Caco-2 (cell line): ENCODE data around the gene OTULINL. TPM values are rescaled to one million over a fixed set of nuclear protein-coding genes. Genes with fewer than 3 reads are reported as not detected.

ENCODE experiments used
- BruUV-seq: library from RNA; stranded (reverse); fragments of 400-500 nt; replicated peaks from 2 replicates; lab custom pipeline; 2021; lab: Mats Ljungman, UMichigan
- CTCF ChIA-PET: fragments of 300-600 bp; sonication (Branson Sonifier 250); formaldehyde crosslinking; loops from one replicate; lab custom pipeline; 2022; ENCODE audit warnings: antibody characterized with exemption; lab: Charles Lee
- POLR2A ChIA-PET: fragments of 300-600 bp; sonication (Branson Sonifier 250); formaldehyde crosslinking; loops from one replicate; lab custom pipeline; 2022; ENCODE audit warnings: antibody characterized with exemption; lab: Charles Lee
- DNase-seq, 2 experiments: peaks; one replicate each; pipeline versions ENCODE4 v3.0.0 to v3.0.0-alpha.2; 2020 to 2022
- H3K27me3 ChIP-seq: replicated peaks from 2 replicates; pipeline ENCODE4 v1.6.0; 2011; ENCODE audit warnings: low read length; ENCODE audit not compliant: control insufficient read depth, insufficient read depth
- H3K36me3 ChIP-seq: 2 replicates; pipeline ENCODE4 v1.5.1; 2011; ENCODE audit warnings: low read length; ENCODE audit not compliant: control insufficient read depth, insufficient read depth
- H3K4me1 ChIP-seq: fragments of 250-450 bp; sonication (Bioruptor Pico); 2 replicates; pipeline ENCODE4 v1.5.1; 2020; ENCODE audit warnings: mild to moderate bottlenecking
- H3K4me3 ChIP-seq: 2 replicates; pipeline ENCODE4 v1.5.1; 2011; ENCODE audit warnings: low read depth, mild to moderate bottlenecking, control low read depth, low read length
- H3K9me3 ChIP-seq: fragments of 250-450 bp; sonication (Bioruptor Pico); 2 replicates; pipeline ENCODE4 v1.5.1; 2020; ENCODE audit warnings: mild to moderate bottlenecking, moderate library complexity
- H3K27ac Mint-ChIP-seq: one replicate; pipeline ENCODE4 v1.8.0; 2022; ENCODE audit warnings: mixed read lengths; ENCODE audit not compliant: unreplicated experiment
- H3K27me3 Mint-ChIP-seq: one replicate; pipeline ENCODE4 v1.8.0; 2022; ENCODE audit warnings: mixed read lengths; ENCODE audit not compliant: insufficient read depth, unreplicated experiment
- H3K36me3 Mint-ChIP-seq: one replicate; pipeline ENCODE4 v1.8.0; 2022; ENCODE audit warnings: mild to moderate bottlenecking, mixed read lengths; ENCODE audit not compliant: insufficient read depth, unreplicated experiment
- H3K4me1 Mint-ChIP-seq: one replicate; pipeline ENCODE4 v1.8.0; 2022; ENCODE audit warnings: low read depth, mixed read lengths; ENCODE audit not compliant: unreplicated experiment
- H3K4me3 Mint-ChIP-seq: one replicate; pipeline ENCODE4 v1.8.0; 2022; ENCODE audit warnings: mild to moderate bottlenecking, moderate library complexity, mixed read lengths; ENCODE audit not compliant: unreplicated experiment
- H3K9me3 Mint-ChIP-seq: one replicate; pipeline ENCODE4 v1.8.0; 2022; ENCODE audit warnings: mixed read lengths; ENCODE audit not compliant: unreplicated experiment
- CTCF ChIP-seq, 2 experiments: fragments of 200-600 bp in 1 of 2; IDR thresholded peaks; 1 replicate in 1 of 2; 2 replicates in 1 of 2; pipeline versions ENCODE4 v1.5.1 to v1.8.0; 2011 to 2022; ENCODE audit warnings: antibody characterized with exemption in 1 of 2, control low read depth in 1 of 2, inconsistent platforms in 1 of 2, low read depth in 1 of 2, low read length in 1 of 2, mild to moderate bottlenecking in 1 of 2, moderate library complexity in 1 of 2; ENCODE audit not compliant: insufficient read depth in 1 of 2, severe bottlenecking in 1 of 2, unreplicated experiment in 1 of 2
- intact Hi-C: fragments of 100-400 bp; cut with micrococcal nuclease; formaldehyde crosslinking; loops from one replicate; pipeline ENCODE4 v1.10.0; 2022; ENCODE audit not compliant: unreplicated experiment
- total RNA-seq: library from RNA; stranded (reverse); gene quantifications from 2 replicates; pipeline ENCODE4 v1.2.3, GENCODE V29; 2022

The OTULINL gene
- total RNA-seq, 1 experiment from 2014 or later, result 18.3 TPM

- TF ChIP-seq CTCF (IDR thresholded peaks at IDR 0.05; ENCODE audit: insufficient read depth in 1 of 2, low read depth in 1 of 2, low read length in 1 of 2, severe bottlenecking in 1 of 2, unreplicated experiment in 1 of 2), result no peak
- no peak overlapping the region for H3K4me3 ChIP-seq
- no peaks in the 10 kb centered on the region for H3K4me1 ChIP-seq
- no peaks in the 10 kb centered on the region for H3K36me3 ChIP-seq
- DNase-seq, result peak; percentile 55 to 69
- no peaks in the 10 kb centered on the region for H3K36me3 Mint-ChIP-seq
- H3K9me3 ChIP-seq, result no peaks in the 10 kb centered on the region
- no peak overlapping the region for H3K27ac Mint-ChIP-seq
- intact Hi-C loops, result no loop called here
- H3K9me3 Mint-ChIP-seq, result no peaks in the 10 kb centered on the region
- H3K4me1 Mint-ChIP-seq, result no peaks in the 10 kb centered on the region
- BruUV-seq, result no TSS peak
- H3K4me3 Mint-ChIP-seq, result no peak overlapping the region
- no peaks in the 10 kb centered on the region for H3K27me3 ChIP-seq
- ChIA-PET POLR2A (no interaction called here), CTCF (interaction anchor here (0.7 kb wide), 1 partner anchor 20 kb away, joined by 4 read pairs; no protein-coding TSS in a partner anchor)
- no peaks in the 10 kb centered on the region for H3K27me3 Mint-ChIP-seq
Measured at GRCh38 chr5:14628346-14628745, 46.8 kb downstream of the OTULINL start.

DNA sequence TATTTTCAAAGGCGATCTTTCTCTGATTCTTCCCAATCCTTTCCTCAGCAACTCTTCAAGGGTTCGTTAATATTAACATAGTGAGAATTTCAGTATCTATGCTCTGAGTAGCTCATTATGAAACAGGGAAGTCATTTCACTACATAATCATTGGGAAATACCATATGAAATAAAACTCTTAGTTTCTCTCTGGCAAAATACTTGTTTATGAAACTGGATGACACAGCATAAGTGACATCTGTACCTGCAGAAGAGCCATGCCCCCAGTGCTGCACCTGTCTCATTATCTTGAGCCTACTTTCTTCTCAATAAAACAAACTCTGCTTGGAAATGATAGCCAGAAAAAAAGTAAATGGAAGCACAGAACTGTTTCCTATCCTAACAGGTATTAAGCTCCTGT, 49.1 kb downstream of the OTULINL start:
- Histone ChIP-seq H3K36me3 (no peaks in the 10 kb centered on the region), H3K9me3 (no peaks in the 10 kb centered on the region), H3K4me1 (no peaks in the 10 kb centered on the region), H3K4me3 (no peak overlapping the region), H3K27me3 (no peaks in the 10 kb centered on the region)
- ChIA-PET POLR2A (no interaction called here), CTCF (no interaction called here)
- no peaks in the 10 kb centered on the region for H3K36me3 Mint-ChIP-seq
- DNase-seq, result no peak
- no peak overlapping the region for H3K4me3 Mint-ChIP-seq
- BruUV-seq, result no TSS peak
- TF ChIP-seq CTCF (IDR thresholded peaks at IDR 0.05; ENCODE audit: insufficient read depth in 1 of 2, low read depth in 1 of 2, low read length in 1 of 2, severe bottlenecking in 1 of 2, unreplicated experiment in 1 of 2), result no peak
- no peaks in the 10 kb centered on the region for H3K4me1 Mint-ChIP-seq
- H3K27ac Mint-ChIP-seq, result no peak overlapping the region
- no peaks in the 10 kb centered on the region for H3K9me3 Mint-ChIP-seq
- intact Hi-C loops, result no loop called here
- H3K27me3 Mint-ChIP-seq, result no peaks in the 10 kb centered on the region

GRCh38 chr5:14635656-14636055, 54.1 kb downstream of the OTULINL start:
- ChIA-PET CTCF (no interaction called here), POLR2A (no interaction called here)
- H3K27me3 Mint-ChIP-seq, result peaks cover 9% of the 10 kb centered on the region
- no peaks in the 10 kb centered on the region for H3K9me3 Mint-ChIP-seq
- intact Hi-C loops, result no loop called here
- H3K4me3 ChIP-seq, result no peak overlapping the region
- no peaks in the 10 kb centered on the region for H3K36me3 ChIP-seq
- no peaks in the 10 kb centered on the region for H3K27me3 ChIP-seq
- no peaks in the 10 kb centered on the region for H3K4me1 Mint-ChIP-seq
- H3K4me1 ChIP-seq, result no peaks in the 10 kb centered on the region
- H3K4me3 Mint-ChIP-seq, result no peak overlapping the region
- TF ChIP-seq CTCF (IDR thresholded peaks at IDR 0.05; ENCODE audit: insufficient read depth in 1 of 2, low read depth in 1 of 2, low read length in 1 of 2, severe bottlenecking in 1 of 2, unreplicated experiment in 1 of 2), result no peak
- H3K27ac Mint-ChIP-seq, result no peak overlapping the region
- H3K9me3 ChIP-seq, result no peaks in the 10 kb centered on the region
- no peak for DNase-seq
- BruUV-seq, result no TSS peak
- no peaks in the 10 kb centered on the region for H3K36me3 Mint-ChIP-seq
